K562 (cell line): Measurements from ENCODE around the gene ARL2. TPM values are rescaled to one million over a fixed set of nuclear protein-coding genes. Genes with fewer than 3 reads are reported as not detected.

Experiments
- BCLAF1 ChIP-seq, 2 experiments: fragments of 450-650 bp in 1 of 2; IDR thresholded peaks; 2 replicates each; pipeline ENCODE4 v1.6.1; 2011 to 2017; ENCODE audit warnings: low read depth in 2 of 2, antibody characterized with exemption in 1 of 2, borderline replicate concordance in 1 of 2, low read length in 1 of 2, mild to moderate bottlenecking in 1 of 2, mixed read lengths in 1 of 2; ENCODE audit not compliant: control insufficient read depth in 1 of 2
- FOXP1 ChIP-seq: sonication (generic); formaldehyde crosslinking; IDR thresholded peaks from 2 replicates; pipeline ENCODE4 v1.8.0; 2022; ENCODE audit warnings: mild to moderate bottlenecking, missing genetic modification reagents
- HCFC1 ChIP-seq: IDR thresholded peaks from 2 replicates; pipeline ENCODE4 v1.6.1; 2012; ENCODE audit warnings: low read depth, low read length, improper control_type of control experiment
- PHF20 ChIP-seq: fragments of 450-650 bp; IDR thresholded peaks from 2 replicates; pipeline ENCODE4 v1.6.1; 2018; ENCODE audit not compliant: partially characterized antibody
- RBM34 ChIP-seq: fragments of 200-400 bp; formaldehyde crosslinking; IDR thresholded peaks from 2 replicates; pipeline ENCODE4 v1.6.1; 2018; ENCODE audit warnings: low read length, borderline replicate concordance; ENCODE audit not compliant: insufficient read depth
- SLC30A9 ChIP-seq: fragments of 250-450 bp; sonication (Bioruptor Pico); IDR thresholded peaks from 2 replicates; pipeline ENCODE4 v1.8.0; 2022; ENCODE audit warnings: mild to moderate bottlenecking, moderate library complexity
- SRF ChIP-seq, 2 experiments: fragments of 250-450, 450-650 bp in 1 of 2; sonication (Bioruptor Pico) in 1 of 2; sonication (generic) in 1 of 2; formaldehyde crosslinking; IDR thresholded peaks; 2 replicates each; pipeline versions ENCODE4 v1.5.0 to v1.5.1; 2020 to 2022; ENCODE audit warnings: mild to moderate bottlenecking in 1 of 2, missing genetic modification reagents in 1 of 2
- TSHZ1 ChIP-seq: fragments of 250-450 bp; sonication (Bioruptor Pico); IDR thresholded peaks from 2 replicates; pipeline ENCODE4 v1.4.0; 2020; ENCODE audit warnings: mild to moderate bottlenecking, moderate library complexity
- ZBTB33 ChIP-seq: sonication (generic); formaldehyde crosslinking; IDR thresholded peaks from 2 replicates; pipeline ENCODE4 v1.8.1; 2023; ENCODE audit warnings: mild to moderate bottlenecking, missing genetic modification reagents
- ZKSCAN1 ChIP-seq: fragments of 150-350 bp; IDR thresholded peaks from 2 replicates; pipeline ENCODE4 v1.6.1; 2016; ENCODE audit warnings: low read depth, low read length
- ZNF263 ChIP-seq: sonication (generic); formaldehyde crosslinking; IDR thresholded peaks from 2 replicates; pipeline ENCODE4 v1.8.0; 2022; ENCODE audit warnings: mild to moderate bottlenecking, missing genetic modification reagents, borderline replicate concordance
- polyA plus RNA-seq, 8 experiments: library from polyadenylated mRNA; depleted of rRNA in 4 of 8; stranded (reverse) in 5 of 8; unstranded in 3 of 8; fragments of >200 nt; fragmentation: Nextera tagmentation in 2 of 8; fragmentation: Illumina TruSeq in 1 of 8; extraction: Ambion mirVana in 2 of 8; extraction: Trizol in 1 of 8; gene quantifications; 2 replicates each; pipeline versions ENCODE4 v1.2.1 to v1.2.3, GENCODE V29; 2011 to 2014; ENCODE audit warnings: inconsistent platforms in 1 of 8, missing spikeins in 1 of 8
- total RNA-seq, 7 experiments: library from RNA; depleted of rRNA in 6 of 7; stranded (reverse); fragments of >200 nt in 6 of 7; fragmentation: Illumina TruSeq in 2 of 7; extraction: Trizol in 2 of 7; gene quantifications; 2 replicates each; pipeline versions ENCODE4 v1.2.1 to v1.2.3, GENCODE V29; 2011 to 2021; ENCODE audit warnings: low replicate concordance in 1 of 7

ARL2 gene
- total and polyA plus RNA-seq, 9 of the 15 experiments (the other 6 are each of a cell fraction or from before 2014, with no cell fraction given): 5.7 to 154 (median 92.2) TPM

GRCh38 chr11:65017937-65018336, 4.0 kb downstream of the ARL2 start (continued):
- peak; percentile 93 for TF ChIP-seq ZKSCAN1
- TF ChIP-seq PHF20: no peak
- TF ChIP-seq SLC30A9 (CRISPR knock-in tag): no peak
- no peak for TF ChIP-seq BCLAF1 (IDR thresholded peaks at IDR 0.05; ENCODE audit: borderline replicate concordance in 1 of 2, control insufficient read depth in 1 of 2, low read depth in 2 of 2, low read length in 1 of 2)
- no peak for TF ChIP-seq SRF (CRISPR knock-in tag; IDR thresholded peaks at IDR 0.05)
- TF ChIP-seq ZNF263: no peak
- no peak for TF ChIP-seq HCFC1
- TF ChIP-seq FOXP1 (CRISPR knock-in tag): no peak
- TF ChIP-seq ZBTB33 (CRISPR knock-in tag): 0 out of 2 replicates have a peak, but pooled peaks have one; percentile 25
- no peak for TF ChIP-seq RBM34
- TF ChIP-seq TSHZ1 (CRISPR knock-in tag): no peak
- TF ChIP-seq, all 486 proteins: peak for 5
